H1 (cell line): Measurements from ENCODE around the gene RSPH9. TPM values are rescaled to one million over a fixed set of nuclear protein-coding genes. Genes with fewer than 3 reads are reported as not detected.
"Not testable (repeated sequence)": the region's sequence is repeated elsewhere in the genome, so short reads cannot be mapped to it uniquely, and the experiment has no call there.

Source experiments
- CTCF ChIA-PET: fragments of 300-600 bp; sonication (Branson Sonifier 250); formaldehyde crosslinking; loops from one replicate; lab custom pipeline; 2021; ENCODE audit not compliant: partially characterized antibody; lab: Charles Lee
- POLR2A ChIA-PET: fragments of 300-600 bp; sonication (Branson Sonifier 250); formaldehyde crosslinking; loops from one replicate; lab custom pipeline; 2021; ENCODE audit warnings: inconsistent platforms; ENCODE audit not compliant: partially characterized antibody; lab: Charles Lee
- DNase-seq, 2 experiments: peaks; one replicate each; pipeline versions ENCODE4 v3.0.0 to v3.0.0-alpha.2; 2010 to 2022; ENCODE audit warnings: low spot score in 2 of 2, low read depth in 1 of 2, mixed read lengths in 1 of 2
- FAIRE-seq: peaks from 2 replicates; lab custom pipeline; 2011; peaks lifted over from hg19 to GRCh38; lab: Jason Lieb, UNC
- H2AFZ ChIP-seq: 2 replicates; pipeline ENCODE4 v1.8.1; 2012; ENCODE audit warnings: low read length, inconsistent platforms
- H2AK5ac ChIP-seq: 2 replicates; pipeline ENCODE4 v1.6.1; 2013; ENCODE audit warnings: low read depth, low read length
- H2BK120ac ChIP-seq: replicated peaks from 2 replicates; pipeline ENCODE3; 2013; ENCODE audit warnings: low read depth, low read length, inconsistent platforms
- H2BK12ac ChIP-seq: 2 replicates; pipeline ENCODE4 v1.6.1; 2013; ENCODE audit warnings: low read depth, low read length
- H2BK15ac ChIP-seq: 2 replicates; pipeline ENCODE4 v1.6.1; 2013; ENCODE audit warnings: low read length
- H2BK20ac ChIP-seq: 2 replicates; pipeline ENCODE4 v1.6.1; 2013; ENCODE audit warnings: low read length
- H2BK5ac ChIP-seq: 2 replicates; pipeline ENCODE4 v1.6.1; 2013; ENCODE audit warnings: low read depth, low read length
- H3K14ac ChIP-seq: 2 replicates; pipeline ENCODE4 v1.6.1; 2013; ENCODE audit warnings: inconsistent platforms; ENCODE audit not compliant: insufficient read length
- H3K18ac ChIP-seq: 2 replicates; pipeline ENCODE4 v1.6.1; 2013; ENCODE audit warnings: low read length; ENCODE audit errors: extremely low read depth
- H3K23ac ChIP-seq: 2 replicates; pipeline ENCODE4 v1.6.1; 2013; ENCODE audit warnings: inconsistent platforms; ENCODE audit not compliant: insufficient read length
- H3K23me2 ChIP-seq: 2 replicates; pipeline ENCODE4 v1.6.1; 2013; ENCODE audit warnings: low read depth, low read length
- H3K27ac ChIP-seq: 2 replicates; pipeline ENCODE4 v1.6.1; 2011; ENCODE audit warnings: low read depth, low read length, inconsistent platforms
- H3K27me3 ChIP-seq, 4 experiments: replicated peaks in 1 of 4; 1 replicate in 1 of 4; 2 replicates in 3 of 4; pipeline versions ENCODE4 v1.6.1 to v1.8.1; 2011 to 2013; ENCODE audit warnings: low read length in 3 of 4, mild to moderate bottlenecking in 3 of 4, inconsistent platforms in 2 of 4, mixed read lengths in 2 of 4, moderate library complexity in 1 of 4; ENCODE audit not compliant: control insufficient read depth in 3 of 4, insufficient read depth in 3 of 4; ENCODE audit errors: extremely low read depth in 1 of 4
- H3K36me3 ChIP-seq, 4 experiments: 2 replicates each; pipeline versions ENCODE4 v1.6.1 to v1.8.1; 2011 to 2013; ENCODE audit warnings: mild to moderate bottlenecking in 4 of 4, low read length in 3 of 4, moderate library complexity in 2 of 4, control low read depth in 1 of 4, inconsistent platforms in 1 of 4; ENCODE audit not compliant: insufficient read depth in 4 of 4, control insufficient read depth in 2 of 4
- H3K4ac ChIP-seq: replicated peaks from 2 replicates; pipeline ENCODE3; 2013; ENCODE audit warnings: low read length, low read depth, mixed read lengths, inconsistent platforms; ENCODE audit not compliant: insufficient read length
- H3K4me1 ChIP-seq, 4 experiments: replicated peaks in 1 of 4; 1 replicate in 1 of 4; 2 replicates in 3 of 4; pipeline versions ENCODE4 v1.6.1 to v1.8.1; 2011 to 2013; ENCODE audit warnings: low read length in 3 of 4, inconsistent platforms in 2 of 4, mixed read lengths in 1 of 4; ENCODE audit not compliant: insufficient read depth in 4 of 4, control insufficient read depth in 3 of 4
- H3K4me2 ChIP-seq, 2 experiments: 2 replicates each; pipeline versions ENCODE4 v1.6.1 to v1.8.1; 2011 to 2013; ENCODE audit warnings: low read depth in 2 of 2, low read length in 2 of 2, control low read depth in 1 of 2, inconsistent platforms in 1 of 2, mild to moderate bottlenecking in 1 of 2; ENCODE audit not compliant: insufficient read depth in 1 of 2
- H3K4me3 ChIP-seq, 4 experiments: fragments of 200-600, 300-600 bp in 1 of 4; sonication (generic), shearing (Covaris generic), sonication (Bioruptor Twin) in 1 of 4; 2 replicates each; pipeline versions ENCODE4 v1.5.1 to v1.8.1; 2011 to 2016; ENCODE audit warnings: low read length in 4 of 4, low read depth in 3 of 4, control low read depth in 2 of 4, inconsistent platforms in 2 of 4, mild to moderate bottlenecking in 2 of 4, mixed read lengths in 1 of 4, moderate library complexity in 1 of 4; ENCODE audit not compliant: insufficient read depth in 2 of 4; ENCODE audit errors: extremely low read depth in 1 of 4
- H3K56ac ChIP-seq: replicated peaks from 2 replicates; pipeline ENCODE3; 2013; ENCODE audit warnings: low read depth, mild to moderate bottlenecking, mixed read lengths, low read length, inconsistent platforms; ENCODE audit not compliant: insufficient read length
- H3K79me1 ChIP-seq: 2 replicates; pipeline ENCODE4 v1.6.1; 2013; ENCODE audit warnings: low read depth, low read length, control low read depth
- H3K79me2 ChIP-seq, 2 experiments: 2 replicates each; pipeline versions ENCODE4 v1.6.1 to v1.8.1; 2012 to 2013; ENCODE audit warnings: low read length in 2 of 2, mild to moderate bottlenecking in 2 of 2, inconsistent platforms in 1 of 2; ENCODE audit not compliant: insufficient read depth in 2 of 2, control insufficient read depth in 1 of 2
- H3K9ac ChIP-seq, 4 experiments: replicated peaks in 1 of 4; 1 replicate in 1 of 4; 2 replicates in 3 of 4; pipeline versions ENCODE4 v1.6.1 to v1.8.1; 2011 to 2013; ENCODE audit warnings: low read depth in 3 of 4, low read length in 3 of 4, control low read depth in 2 of 4, mild to moderate bottlenecking in 2 of 4, moderate library complexity in 2 of 4, inconsistent platforms in 1 of 4; ENCODE audit errors: extremely low read depth in 1 of 4
- H3K9me3 ChIP-seq, 2 experiments: 2 replicates each; pipeline versions ENCODE4 v1.6.1 to v1.8.1; 2012 to 2013; ENCODE audit warnings: mild to moderate bottlenecking in 2 of 2, moderate library complexity in 2 of 2, control low read depth in 1 of 2, inconsistent platforms in 1 of 2, low read depth in 1 of 2, low read length in 1 of 2, mixed read lengths in 1 of 2; ENCODE audit not compliant: insufficient read depth in 2 of 2
- H4K20me1 ChIP-seq, 2 experiments: replicated peaks in 1 of 2; 2 replicates each; pipeline versions ENCODE3 to v1.8.1; 2011 to 2013; ENCODE audit warnings: inconsistent platforms in 2 of 2, low read length in 2 of 2, mild to moderate bottlenecking in 1 of 2; ENCODE audit not compliant: insufficient read depth in 2 of 2, control insufficient read depth in 1 of 2
- H4K5ac ChIP-seq: 2 replicates; pipeline ENCODE4 v1.6.1; 2013; ENCODE audit warnings: low read length, low read depth, mixed read lengths, inconsistent platforms; ENCODE audit not compliant: insufficient read length
- H4K8ac ChIP-seq: 2 replicates; pipeline ENCODE4 v1.8.0; 2013; ENCODE audit warnings: mild to moderate bottlenecking, moderate library complexity, low read length, inconsistent platforms; ENCODE audit not compliant: insufficient read depth; ENCODE audit errors: extremely low read depth
- H4K91ac ChIP-seq: replicated peaks from 2 replicates; pipeline ENCODE3; 2013; ENCODE audit warnings: low read length, mixed read lengths, inconsistent platforms; ENCODE audit not compliant: insufficient read length
- CTCF ChIP-seq, 3 experiments: IDR thresholded peaks; 1 replicate in 2 of 3; 2 replicates in 1 of 3; pipeline versions ENCODE4 v1.5.1 to v1.6.1; 2011; ENCODE audit warnings: low read length in 3 of 3, mild to moderate bottlenecking in 3 of 3, inconsistent platforms in 2 of 3, low read depth in 1 of 3, moderate library complexity in 1 of 3; ENCODE audit not compliant: insufficient read depth in 1 of 3; ENCODE audit errors: control extremely low read depth in 1 of 3
- E2F6 ChIP-seq: IDR thresholded peaks from 2 replicates; pipeline ENCODE4 v1.6.1; 2012; ENCODE audit warnings: inconsistent platforms
- EP300 ChIP-seq, 2 experiments: IDR thresholded peaks; 1 replicate in 1 of 2; 2 replicates in 1 of 2; pipeline ENCODE4 v1.6.1; 2011 to 2012; ENCODE audit warnings: low read depth in 2 of 2, low read length in 2 of 2, mild to moderate bottlenecking in 2 of 2, borderline replicate concordance in 1 of 2, inconsistent platforms in 1 of 2, moderate library complexity in 1 of 2
- WGBS, 2 experiments: shearing (Covaris generic) in 1 of 2; methylation state at CpG; one replicate each; pipeline versions ENCODE4 v1.1.6 to v1.1.7; 2013 to 2015; ENCODE audit warnings: low lambda C conversion rate in 2 of 2, mixed read lengths in 2 of 2, inconsistent platforms in 1 of 2, low coverage in 1 of 2, missing lambda C conversion rate in 1 of 2; ENCODE audit not compliant: insufficient replicate concordance in 2 of 2, insufficient coverage in 1 of 2, insufficient read length in 1 of 2; ENCODE audit errors: extremely low coverage in 1 of 2, missing lambda C conversion rate in 1 of 2; 5-methylcytosine and 5-hydroxymethylcytosine counted together
- polyA plus RNA-seq, 7 experiments: library from polyadenylated mRNA; depleted of rRNA in 3 of 7; stranded (reverse) in 5 of 7; unstranded in 2 of 7; fragments of >200 nt in 5 of 7; fragments of 200-250 nt in 2 of 7; gene quantifications; 1 replicate in 5 of 7; 2 replicates in 1 of 7; 4 replicates in 1 of 7; pipeline versions ENCODE4 v1.2.1 to v1.2.3, GENCODE V29; 2011 to 2013; ENCODE audit warnings: missing spikeins in 2 of 7, mixed read lengths in 2 of 7
- total RNA-seq: library from RNA; stranded (reverse); fragmentation: NEBNext Ultra II Directional; extraction: Animal tissue kit (Norgen Biotek cat#: 25700); gene quantifications from 2 replicates; pipeline ENCODE4 v1.2.1, GENCODE V29; 2021

RSPH9 gene
- total and polyA plus RNA-seq, 2 of the 8 experiments (the other 6 are each of a cell fraction or from before 2014, with no cell fraction given), result 0.15 to 0.23 TPM

DNA sequence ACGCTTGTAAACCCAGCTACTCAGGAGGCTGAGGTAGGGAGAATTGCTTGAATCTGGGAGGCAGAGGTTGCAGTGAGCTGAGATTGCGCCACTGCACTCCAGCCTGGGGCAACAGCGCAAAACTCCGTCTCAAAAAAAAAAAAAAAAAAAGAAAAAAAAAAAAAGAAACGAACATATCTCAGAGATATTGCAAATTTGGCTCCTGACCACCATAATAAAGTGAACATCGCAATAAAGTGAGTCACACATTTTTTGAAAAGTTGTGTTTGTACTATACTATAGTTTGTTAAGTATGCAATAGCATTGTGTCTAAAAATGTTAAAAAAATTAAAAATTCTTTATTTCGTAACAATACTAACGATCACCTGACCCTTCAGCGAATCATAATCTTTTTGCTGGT lies 13.3 kb downstream of the RSPH9 start (continued):
- no peak for TF ChIP-seq CTCF (IDR thresholded peaks at IDR 0.05; ENCODE audit: control extremely low read depth in 1 of 3, insufficient read depth in 1 of 3, low read depth in 1 of 3, low read length in 3 of 3)
- no peak for TF ChIP-seq EP300 (IDR thresholded peaks at IDR 0.05; ENCODE audit: borderline replicate concordance in 1 of 2, low read depth in 2 of 2, low read length in 2 of 2)
- TF ChIP-seq E2F6, result no peak

- FAIRE-seq, H3K9me3 ChIP-seq, H4K5ac ChIP-seq, H3K14ac ChIP-seq, H4K91ac ChIP-seq, H2AFZ ChIP-seq, H3K56ac ChIP-seq, H2AK5ac ChIP-seq, H3K4ac ChIP-seq, H3K79me1 ChIP-seq, H4K8ac ChIP-seq, H2BK15ac ChIP-seq, H3K36me3 ChIP-seq, H3K23ac ChIP-seq, H3K4me2 ChIP-seq, H3K79me2 ChIP-seq, H3K4me3 ChIP-seq, H3K27ac ChIP-seq, H2BK12ac ChIP-seq, H3K18ac ChIP-seq, H4K20me1 ChIP-seq, H3K23me2 ChIP-seq, H3K9ac ChIP-seq, H2BK20ac ChIP-seq, H3K27me3 ChIP-seq, H2BK5ac ChIP-seq, DNase-seq, H2BK120ac ChIP-seq: not testable (repeated sequence)
- CTCF ChIA-PET, result interaction anchor here (12.6 kb wide), 1 partner anchor 96 kb away, joined by 146 read pairs; no protein-coding TSS in a partner anchor
- peaks cover 1 to 10% (median 7%) of the 10 kb centered on the region in 4 experiments; a peak in 6 of 7 replicates for H3K4me1 ChIP-seq
- POLR2A ChIA-PET, result interaction anchor here (3.1 kb wide), 1 partner anchor 33 kb away, joined by 8 read pairs; the partner anchor contains the start of gene GTPBP2
- 92% methylated on average over 5 of the region's 5 CpGs; no CpG with 5 or more reads in 1 of the 2 experiments for WGBS, 2 experiments
These were observed 18.1 kb downstream of the RSPH9 start for GRCh38 chr6:43662948-43663347.
